Stimulated activated naive CD4-positive, alpha-beta T cell treated with Interleukin-2 at 50 U/mL for 16 hours (primary cell): ENCODE results near the gene PRKAG2.
"Not testable (repeated sequence)": the region's sequence is repeated elsewhere in the genome, so short reads cannot be mapped to it uniquely, and the experiment has no call there.

Source experiments
- DNase-seq: peaks from one replicate; lab custom pipeline; 2025; lab: John Stamatoyannopoulos, UW

The PRKAG2 gene

GRCh38 chr7:151851145-151851751 lies 25.7 kb downstream of the PRKAG2 start:
- peak; percentile 13 for DNase-seq

- DNase-seq = no peak
Observed at GRCh38 chr7:151850491-151851124, 26.3 kb downstream of the PRKAG2 start.

- no peak for DNase-seq
Observed at GRCh38 chr7:151849879-151850260, 27.0 kb downstream of the PRKAG2 start.

GRCh38 chr7:151849008-151849878 lies 27.7 kb downstream of the PRKAG2 start:
- no peak for DNase-seq

- no peak for DNase-seq
Observed at GRCh38 chr7:151847681-151848081, 29.2 kb downstream of the PRKAG2 start.

- no peak for DNase-seq
Observed at GRCh38 chr7:151847136-151847535, 29.8 kb downstream of the PRKAG2 start.

- no peak for DNase-seq
Observed at GRCh38 chr7:151845412-151846205, 31.3 kb downstream of the PRKAG2 start.

- no peak for DNase-seq
Observed at GRCh38 chr7:151844825-151845200, 32.1 kb downstream of the PRKAG2 start.

GRCh38 chr7:151844071-151844824 lies 32.7 kb downstream of the PRKAG2 start:
- no peak for DNase-seq

- DNase-seq = no peak
Observed at GRCh38 chr7:151843181-151843580, 33.7 kb downstream of the PRKAG2 start.

GRCh38 chr7:151841395-151842051 lies 35.4 kb downstream of the PRKAG2 start:
- not testable (repeated sequence) for DNase-seq

- no peak for DNase-seq
Observed at GRCh38 chr7:151840088-151840910, 36.6 kb downstream of the PRKAG2 start.

GRCh38 chr7:151839451-151839921 lies 37.4 kb downstream of the PRKAG2 start:
- no peak for DNase-seq

- peak; percentile 16 for DNase-seq
Observed at GRCh38 chr7:151838861-151839381, 38.0 kb downstream of the PRKAG2 start.

- DNase-seq = no peak
Observed at GRCh38 chr7:151838072-151838471, 38.8 kb downstream of the PRKAG2 start.

GRCh38 chr7:151837285-151838042 lies 39.5 kb downstream of the PRKAG2 start:
- no peak for DNase-seq

GRCh38 chr7:151836927-151837205 lies 40.0 kb downstream of the PRKAG2 start:
- DNase-seq = no peak

- DNase-seq = no peak
Observed at GRCh38 chr7:151836191-151836926, 40.6 kb downstream of the PRKAG2 start.
